HG02938 (cell line): ENCODE data around the gene TSTD2.

Experiments
- ATAC-seq: cut with Tn5 transposase; IDR thresholded peaks from one replicate; pipeline ENCODE4 v1.9.1; 2021; ENCODE audit warnings: mild to moderate bottlenecking, moderate library complexity; ENCODE audit not compliant: unreplicated experiment

The TSTD2 gene

DNA sequence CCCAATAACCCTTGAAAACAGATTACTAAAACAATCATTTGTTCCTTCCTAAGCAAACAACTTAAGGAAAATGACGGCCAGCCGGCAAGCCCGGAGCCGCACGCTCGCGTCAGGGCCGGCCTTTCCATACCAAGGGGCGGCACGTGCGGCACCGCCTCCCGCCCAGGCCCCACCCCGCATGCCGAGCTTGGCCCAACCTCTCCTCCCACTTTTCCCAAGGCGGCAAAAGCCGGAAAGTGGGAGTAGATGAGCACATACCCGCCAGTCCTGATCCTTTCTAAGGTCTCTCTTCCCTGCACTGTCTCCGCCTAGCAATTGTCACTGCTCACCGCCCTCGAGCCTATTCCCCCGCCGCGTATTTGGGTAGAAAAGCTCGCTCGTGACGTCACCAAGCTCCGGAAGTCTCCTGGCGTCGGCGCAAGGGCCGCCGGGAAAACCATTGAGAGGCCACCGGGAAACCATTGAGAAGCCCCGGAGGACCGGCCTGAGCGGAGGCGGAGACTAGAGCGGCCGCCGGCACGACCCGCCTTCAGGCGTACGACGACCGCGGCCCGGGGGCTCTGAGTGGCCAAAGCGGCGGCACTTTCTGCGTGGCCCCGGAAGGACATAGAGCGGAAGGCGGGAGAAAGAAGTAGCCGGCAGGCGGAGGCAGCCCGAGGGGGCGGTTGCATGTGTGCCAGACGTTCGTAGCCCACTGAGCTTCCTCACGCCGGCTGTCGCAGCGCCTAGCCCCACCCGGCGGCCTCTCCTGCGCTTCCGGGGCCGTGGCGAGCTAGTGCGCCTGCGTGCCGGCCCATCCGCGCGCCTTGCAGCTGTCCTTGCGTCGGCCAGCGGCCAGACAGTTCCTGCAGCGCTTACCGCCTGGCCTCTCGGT, at the start of gene TSTD2, which contains the start of gene NCBP1:
TSTD2 (minus strand) TSS at position 384 of the 874 bp plus-strand sequence. CDS start 5,806 bp downstream, outside the sequence.
NCBP1 (plus strand) TSS at position 837 of the 874 bp plus-strand sequence. CDS start 61 bp downstream, outside the sequence.
- ATAC-seq = peak; percentile 85

DNA sequence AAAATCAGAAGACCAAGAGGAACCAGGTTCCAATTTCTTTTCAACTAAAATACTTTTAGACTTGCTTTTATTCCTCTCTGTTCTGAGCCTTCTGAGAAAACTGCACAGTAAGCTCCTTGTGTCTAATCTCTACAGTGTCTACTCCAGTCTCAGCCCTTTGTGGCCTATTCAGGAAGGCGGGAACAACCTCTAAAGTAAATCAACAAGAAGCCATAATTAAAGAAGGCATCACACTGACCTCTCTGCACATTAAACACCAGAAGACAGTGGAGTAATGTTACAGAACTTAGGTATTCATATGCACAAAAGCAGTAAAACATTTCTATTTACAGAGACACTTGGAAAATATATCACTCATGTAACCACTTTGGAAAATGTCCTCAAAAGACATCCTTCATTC, 49.1 kb upstream of the TSTD2 start:
- ATAC-seq = no peak

DNA sequence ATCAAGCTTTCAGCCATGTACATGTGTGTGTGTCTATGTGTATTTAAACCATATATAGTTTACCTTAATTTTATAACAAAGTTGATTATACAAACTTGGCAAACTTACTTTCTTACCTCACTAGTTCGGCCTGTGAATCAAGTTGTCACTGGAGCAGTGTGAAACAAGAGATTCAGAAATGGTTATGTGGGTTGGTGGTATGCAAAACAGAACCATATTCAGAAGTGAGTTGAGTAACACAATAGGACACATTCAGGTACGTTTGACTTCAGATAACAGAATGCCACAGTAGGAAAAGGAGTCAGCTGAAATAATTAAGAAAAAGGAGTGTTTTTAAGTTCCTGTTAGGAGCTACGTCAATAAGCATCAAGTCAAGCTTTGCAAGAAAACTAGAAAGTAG, 42.5 kb upstream of the TSTD2 start:
- ATAC-seq = no peak

DNA sequence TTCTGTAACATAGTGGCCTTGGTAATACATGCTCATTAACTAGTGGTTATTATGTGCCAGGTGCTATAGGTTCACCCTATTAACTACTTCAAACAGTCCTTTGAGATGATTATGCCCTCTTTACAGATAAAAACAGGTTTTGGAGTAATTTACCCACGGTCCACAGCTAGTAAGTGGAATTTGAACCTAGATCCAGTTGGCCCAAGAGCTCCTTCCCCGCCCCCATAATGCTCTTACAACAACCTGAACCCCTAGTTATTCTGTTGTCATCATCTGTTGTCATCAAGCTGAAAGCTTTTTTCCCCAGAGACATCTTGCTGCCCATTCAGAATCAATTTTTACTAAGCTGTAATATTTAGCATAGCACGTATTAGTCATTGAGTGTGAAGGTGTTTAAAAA, 40.8 kb upstream of the TSTD2 start:
- no peak for ATAC-seq

DNA sequence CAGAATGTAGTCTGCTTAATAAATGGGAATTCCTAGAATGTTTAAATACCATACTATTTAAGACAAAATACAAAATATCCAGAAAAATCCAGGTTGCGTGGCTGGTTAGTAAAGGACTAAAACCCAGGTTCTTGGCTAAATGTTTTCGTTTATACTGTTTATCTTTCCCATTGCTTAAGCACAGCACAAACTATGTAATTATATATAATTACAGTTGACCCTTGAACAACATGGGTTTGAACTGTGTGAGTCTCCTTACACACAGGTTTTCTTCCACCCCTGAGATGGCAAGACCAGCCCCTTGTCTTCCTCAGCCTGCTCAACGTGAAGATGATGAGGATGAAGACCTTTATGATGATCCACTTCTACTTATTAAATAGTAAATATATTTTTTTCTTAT, 39.2 kb upstream of the TSTD2 start:
- no peak for ATAC-seq

DNA sequence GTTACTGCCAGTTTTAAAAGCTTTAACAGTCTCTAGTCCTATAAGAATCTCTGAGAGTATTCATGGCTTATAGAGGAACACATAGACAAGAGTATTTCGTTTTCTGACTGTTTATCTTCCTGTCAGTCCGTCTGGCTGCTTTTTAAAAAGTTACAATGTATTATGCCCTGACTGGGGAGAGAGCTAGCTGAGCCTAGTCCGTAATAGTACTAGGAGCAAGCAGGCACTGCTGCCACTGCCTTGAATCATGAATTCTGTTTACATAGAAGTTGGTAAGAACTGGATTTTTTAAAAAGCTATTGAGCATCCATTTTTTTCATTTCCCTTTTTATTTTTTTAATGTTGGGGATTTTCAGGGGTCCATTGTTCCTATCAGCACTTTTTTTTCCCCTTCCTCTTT, 37.4 kb upstream of the TSTD2 start:
- no peak for ATAC-seq

DNA sequence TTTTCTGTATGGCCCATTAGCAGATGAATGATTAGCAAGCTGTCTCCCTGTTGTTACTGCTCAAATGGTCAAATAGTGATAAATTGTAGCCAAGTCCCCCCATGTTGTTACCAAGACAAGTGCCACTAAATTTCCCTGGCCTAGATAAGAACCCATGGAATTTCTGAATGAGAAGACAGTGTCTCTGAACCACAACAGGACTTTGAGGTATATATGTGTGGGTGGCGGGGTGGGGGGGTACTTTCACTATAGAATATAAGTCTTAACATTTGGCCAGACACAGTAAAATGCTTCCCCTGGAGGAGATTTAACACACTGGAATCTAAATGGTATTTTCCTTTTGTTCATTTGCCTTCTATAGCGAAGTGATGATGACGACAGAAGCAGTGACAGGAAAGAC, 35.3 kb upstream of the TSTD2 start:
- no peak for ATAC-seq

DNA sequence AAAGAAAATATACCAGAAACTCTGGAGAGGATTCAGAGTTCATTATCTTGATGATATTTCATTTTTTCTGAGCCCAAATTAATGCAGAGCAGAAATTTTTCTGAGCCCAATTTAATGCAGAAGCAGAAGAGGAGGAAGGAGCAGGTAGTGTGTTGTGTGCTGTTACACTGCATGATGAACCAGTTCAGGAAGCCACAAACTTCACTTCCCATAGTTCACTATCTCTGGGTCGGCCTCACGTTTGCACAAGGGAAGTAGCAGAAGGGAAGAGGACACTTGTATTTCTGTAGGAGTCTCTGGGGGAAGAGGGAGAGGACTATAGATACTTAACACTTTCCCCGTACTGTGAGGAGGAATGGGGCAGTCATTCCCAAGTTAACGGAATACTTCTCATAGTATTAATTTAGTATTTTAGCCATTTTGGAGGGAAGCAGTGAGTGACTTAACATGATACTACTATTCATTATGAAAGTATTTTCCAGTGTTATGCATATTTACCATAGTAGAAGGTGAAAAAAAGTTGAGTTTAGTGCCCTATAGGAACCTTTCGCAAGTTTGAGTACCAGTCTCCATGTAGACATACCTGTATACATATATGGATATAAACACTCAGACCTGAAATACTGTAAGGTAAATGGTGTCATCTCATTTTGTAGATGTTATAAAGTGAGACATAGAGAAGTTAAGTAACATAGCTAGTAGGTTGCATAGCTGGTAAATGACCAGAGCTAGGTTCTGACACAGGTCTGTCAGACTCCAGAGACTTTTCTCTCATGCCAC, 33.9 kb upstream of the TSTD2 start:
- ATAC-seq = no peak

DNA sequence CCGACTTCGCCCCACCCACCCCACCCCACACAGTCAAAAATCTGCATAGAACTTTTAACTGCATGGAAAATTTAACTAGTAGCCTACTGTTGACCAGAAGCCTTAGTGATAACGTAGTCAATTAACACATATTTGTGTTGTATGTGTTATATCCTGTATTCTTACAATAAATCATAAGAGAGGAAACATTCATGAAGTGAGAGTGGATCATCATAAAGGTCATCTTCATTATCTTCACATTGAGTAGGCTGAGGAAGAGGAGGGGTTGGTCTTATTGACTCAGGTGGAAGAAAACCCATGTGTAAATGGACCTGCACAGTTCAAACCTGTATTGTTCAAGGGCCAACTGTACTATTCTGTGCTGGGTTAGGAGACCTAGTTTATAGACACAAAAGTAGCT, 32.6 kb upstream of the TSTD2 start:
- no peak for ATAC-seq

DNA sequence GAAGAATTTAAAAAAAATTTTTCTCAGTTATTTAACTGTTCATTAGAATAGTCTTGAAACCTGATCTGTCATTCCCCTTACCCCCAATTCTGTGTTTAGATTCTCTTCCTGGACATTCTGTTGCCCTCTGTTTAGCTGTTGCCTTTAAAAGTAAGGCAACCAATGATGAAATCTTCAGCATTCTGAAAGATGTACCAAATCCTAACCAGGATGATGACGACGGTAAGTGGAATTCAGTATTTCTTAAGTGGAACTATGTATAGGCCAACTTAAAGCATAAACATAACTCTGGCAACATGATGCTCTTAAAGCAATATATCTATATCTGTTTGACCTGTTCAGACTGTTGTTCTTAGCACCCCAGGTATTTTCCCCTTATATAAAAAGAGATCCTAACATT, 27.7 kb upstream of the TSTD2 start:
- no peak for ATAC-seq

DNA sequence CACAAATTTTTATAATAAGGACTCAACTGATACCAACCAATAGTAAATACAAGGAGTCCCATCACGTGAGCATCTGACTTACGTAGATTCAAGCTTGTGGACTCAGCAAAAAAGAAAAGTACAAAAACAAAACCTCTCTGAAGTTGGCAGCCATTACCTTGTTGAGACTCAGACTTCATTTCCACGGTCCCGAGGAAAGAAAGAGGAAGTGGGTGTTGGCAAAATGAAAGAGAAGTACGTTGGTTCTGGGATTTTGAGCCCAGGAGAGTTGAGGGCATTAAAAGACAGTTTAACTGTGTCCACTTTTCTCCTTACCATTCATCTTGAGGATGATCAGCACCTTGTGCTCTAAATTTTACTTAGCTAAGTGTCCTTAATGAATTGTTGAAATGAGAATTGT, 27.2 kb upstream of the TSTD2 start:
- no peak for ATAC-seq

DNA sequence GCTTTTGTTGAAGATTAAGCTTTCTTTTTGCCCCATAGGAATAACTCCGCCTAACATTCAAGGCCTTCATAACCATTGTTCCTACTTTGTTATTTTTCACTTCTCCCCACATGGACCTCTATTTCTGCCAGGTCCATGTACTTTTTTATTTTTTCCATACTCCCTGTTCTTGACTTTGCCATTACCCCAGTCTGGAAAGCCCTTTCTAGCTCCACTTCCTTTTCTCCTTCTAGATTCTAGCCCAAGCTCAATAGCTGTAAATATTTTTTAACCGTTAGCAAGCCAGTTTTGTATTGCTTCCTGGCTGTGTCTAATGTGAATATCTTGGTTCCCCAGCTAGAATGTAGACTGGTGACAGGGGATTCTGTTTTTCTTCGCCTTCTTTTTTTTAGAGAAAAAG, 26.6 kb upstream of the TSTD2 start:
- no peak for ATAC-seq

DNA sequence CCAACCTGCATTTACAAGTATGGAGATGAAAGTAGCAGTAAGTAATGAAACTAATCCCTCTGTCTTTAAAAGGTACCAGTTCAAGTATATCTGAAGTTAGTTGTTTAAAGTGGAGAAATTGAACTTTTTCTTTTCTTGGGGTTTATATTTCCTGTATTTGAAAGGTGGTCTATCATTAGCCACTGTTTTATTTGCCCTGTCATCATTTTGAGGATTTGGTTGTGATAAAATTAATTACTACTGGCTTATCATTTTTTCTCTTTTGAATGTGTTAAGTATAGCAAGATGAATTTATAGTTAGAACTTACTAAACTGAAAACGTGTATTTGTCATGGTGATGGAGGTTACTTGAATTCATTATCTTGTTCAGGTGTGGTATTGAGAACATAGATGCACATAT, 25.5 kb upstream of the TSTD2 start:
- ATAC-seq = no peak

DNA sequence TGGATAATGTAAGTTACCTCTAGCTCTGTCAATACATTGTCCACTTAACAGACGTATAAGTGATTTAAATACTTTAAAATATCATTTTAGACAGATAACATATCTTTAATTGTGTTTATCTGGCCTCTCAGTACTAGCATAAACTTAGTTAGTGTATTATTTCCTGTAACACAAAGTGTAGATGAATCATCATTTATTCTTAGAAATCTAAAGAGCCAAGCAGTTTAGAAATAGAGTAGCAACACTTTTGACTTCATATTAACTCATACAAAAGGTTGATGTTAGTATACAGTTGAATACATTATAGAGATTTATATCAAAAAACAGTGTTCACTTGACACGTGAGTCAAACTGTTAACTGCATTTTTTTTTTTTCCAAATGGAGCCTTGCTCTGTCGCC, 18.5 kb upstream of the TSTD2 start:
- ATAC-seq = no peak

DNA sequence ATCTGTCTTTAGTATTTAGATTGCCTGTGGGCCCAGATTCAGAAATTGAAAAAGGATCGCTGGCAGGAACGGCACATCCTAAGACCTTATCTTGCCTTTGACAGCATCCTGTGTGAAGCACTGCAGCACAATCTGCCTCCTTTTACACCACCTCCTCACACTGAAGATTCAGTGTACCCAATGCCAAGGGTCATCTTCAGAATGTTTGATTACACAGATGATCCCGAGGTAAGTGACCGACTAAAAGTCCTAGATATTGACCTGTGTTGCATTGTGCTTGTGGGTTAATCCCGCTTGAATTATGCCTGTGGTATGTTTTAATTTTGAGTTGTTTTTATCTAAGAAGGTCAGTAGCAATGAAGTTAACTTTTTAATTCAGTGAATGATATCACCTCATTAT, 14.8 kb upstream of the TSTD2 start:
- no peak for ATAC-seq

DNA sequence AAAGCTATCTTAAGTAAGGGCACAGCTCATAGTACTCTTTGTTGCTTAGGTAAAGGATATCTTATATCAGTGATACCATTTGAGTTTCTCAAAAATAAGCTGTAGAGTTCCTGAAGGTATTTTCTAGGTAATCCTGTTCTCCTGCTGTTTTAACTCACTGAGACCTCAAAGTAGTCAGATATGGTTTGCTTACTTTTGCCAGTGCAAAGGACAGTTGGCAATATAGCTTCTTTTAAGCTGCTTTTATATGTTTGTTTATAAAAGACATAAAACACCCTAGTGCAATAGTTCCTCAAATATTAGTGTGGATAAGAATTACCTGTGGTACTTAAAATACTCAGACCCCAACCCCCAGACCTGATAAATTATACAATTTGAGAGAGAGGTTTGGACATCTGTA, 12.6 kb upstream of the TSTD2 start:
- ATAC-seq = no peak

DNA sequence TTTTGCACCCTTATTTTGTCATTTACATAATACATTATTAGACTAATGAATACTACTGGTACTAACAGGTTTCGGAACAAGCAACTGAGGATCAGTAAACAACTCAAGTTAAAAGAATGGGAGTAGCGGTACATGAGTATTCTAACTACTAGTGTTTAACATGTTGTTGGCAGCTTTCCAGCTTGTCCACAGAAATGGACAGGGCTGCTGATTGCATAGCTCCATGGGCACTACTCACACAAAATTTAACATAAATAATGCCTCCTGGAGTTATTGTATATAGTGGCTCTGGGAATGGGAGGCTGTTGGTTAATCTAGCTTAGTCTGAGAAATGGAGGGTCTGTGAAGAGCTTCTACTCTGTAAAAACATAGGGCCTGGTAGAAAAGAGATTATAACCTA, 7.2 kb upstream of the TSTD2 start:
- ATAC-seq = no peak

DNA sequence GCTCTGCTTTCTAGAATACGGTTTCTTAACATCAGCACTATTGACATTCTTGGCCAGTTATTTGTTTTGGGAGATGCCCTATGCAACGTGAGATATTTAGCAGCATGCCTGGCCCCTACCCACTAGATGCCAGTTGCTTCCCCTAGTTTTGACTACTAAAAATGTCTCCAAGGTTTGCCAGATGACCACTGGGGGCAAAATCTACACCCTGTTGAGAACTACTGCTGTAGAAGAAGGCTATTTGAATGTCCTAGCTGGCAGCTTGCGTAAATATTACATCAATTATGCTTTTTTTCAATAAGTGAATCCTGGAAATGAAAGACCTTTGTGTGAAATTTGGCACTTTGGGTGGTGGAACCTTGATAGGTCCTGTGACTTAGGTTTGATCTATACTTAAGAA, 5.5 kb upstream of the TSTD2 start:
- no peak for ATAC-seq

DNA sequence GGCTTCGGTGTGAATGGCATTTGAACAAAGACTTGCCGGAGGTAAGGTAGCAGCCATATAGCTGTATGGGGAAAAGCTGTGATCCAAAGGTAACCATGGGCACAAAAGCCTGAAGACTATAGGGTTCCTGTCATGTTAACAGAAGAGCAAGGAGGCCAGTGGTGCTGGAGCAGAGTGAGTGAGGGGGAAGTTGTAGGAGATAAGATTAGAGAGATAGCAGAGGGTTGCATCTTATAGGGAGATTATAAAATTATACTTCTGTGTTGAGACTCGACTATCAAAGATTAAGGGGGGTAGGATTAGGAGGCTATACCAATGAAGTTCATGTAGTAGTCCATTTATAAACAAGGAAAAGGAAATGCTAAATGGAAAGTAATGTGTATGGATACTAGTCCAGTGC, 3.7 kb upstream of the TSTD2 start:
- no peak for ATAC-seq

DNA sequence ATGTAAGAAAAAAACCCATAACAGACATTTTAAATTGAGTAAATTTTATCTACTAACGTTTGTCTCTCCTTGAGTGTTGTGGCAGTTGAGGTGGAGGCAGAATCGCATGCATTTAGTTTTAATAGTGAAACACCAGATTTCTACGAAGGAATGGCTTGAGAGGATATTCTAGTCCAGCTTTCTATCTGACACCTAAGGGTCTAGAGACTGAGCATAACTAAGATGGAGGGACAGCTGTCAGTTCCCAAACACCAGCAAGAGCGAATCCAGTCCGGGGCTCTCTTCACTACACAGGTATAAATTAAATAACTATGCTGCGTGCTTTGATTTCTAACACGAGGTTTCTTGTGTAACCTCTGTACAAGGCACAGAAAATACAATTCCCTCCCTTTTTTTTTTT, 1.9 kb upstream of the TSTD2 start:
- ATAC-seq = no peak

DNA sequence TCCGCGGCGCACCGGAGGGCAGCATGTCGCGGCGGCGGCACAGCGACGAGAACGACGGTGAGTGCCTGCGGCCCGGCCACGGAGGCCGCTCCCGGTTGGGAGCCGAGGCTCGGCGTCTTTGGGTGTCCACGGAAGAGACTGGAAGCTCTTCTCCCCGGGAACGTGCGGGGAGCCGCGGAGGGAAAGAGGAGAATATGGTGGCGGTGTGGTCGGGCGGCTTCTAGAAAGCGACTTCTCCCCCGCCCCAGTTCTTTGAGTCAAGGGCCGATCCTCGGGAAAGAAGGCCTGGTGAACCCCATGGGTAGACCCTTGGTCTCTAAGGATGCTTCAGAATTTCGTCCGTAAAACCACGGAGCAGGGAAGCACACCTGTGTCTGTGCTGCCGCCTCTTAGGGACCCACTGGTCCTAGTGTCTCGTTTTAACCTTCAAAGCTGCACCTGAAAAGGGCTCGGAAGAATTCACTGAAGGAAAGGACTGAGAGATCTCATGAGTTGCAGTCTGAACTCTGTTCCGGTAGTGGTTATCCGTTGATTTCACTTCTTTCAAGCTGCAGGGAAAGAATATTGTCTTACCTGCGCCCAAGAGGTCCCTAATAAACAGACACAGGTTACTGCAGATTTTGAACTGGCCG, 807 bp upstream of the TSTD2 start:
- peak; percentile 0 for ATAC-seq
